GM12892 (cell line): ENCODE data around the gene DLST.

Experiments
- DNase-seq: peaks from one replicate; pipeline ENCODE4 v3.0.0; 2011; ENCODE audit not compliant: insufficient read length
- FAIRE-seq: peaks from 2 replicates; lab custom pipeline; 2011; peaks lifted over from hg19 to GRCh38; lab: Jason Lieb, UNC
- POLR2A ChIP-seq: IDR thresholded peaks from 2 replicates; pipeline ENCODE4 v1.6.1; 2011; ENCODE audit warnings: low read depth, low read length, control low read depth
- POLR2AphosphoS5 ChIP-seq: IDR thresholded peaks from 2 replicates; pipeline ENCODE4 v1.6.1; 2011; ENCODE audit warnings: low read depth, low read length, control low read depth
- TAF1 ChIP-seq: IDR thresholded peaks from 2 replicates; pipeline ENCODE4 v1.6.1; 2011; ENCODE audit warnings: low read depth, mild to moderate bottlenecking, control low read depth, low read length, borderline replicate concordance

The DLST gene

DNA sequence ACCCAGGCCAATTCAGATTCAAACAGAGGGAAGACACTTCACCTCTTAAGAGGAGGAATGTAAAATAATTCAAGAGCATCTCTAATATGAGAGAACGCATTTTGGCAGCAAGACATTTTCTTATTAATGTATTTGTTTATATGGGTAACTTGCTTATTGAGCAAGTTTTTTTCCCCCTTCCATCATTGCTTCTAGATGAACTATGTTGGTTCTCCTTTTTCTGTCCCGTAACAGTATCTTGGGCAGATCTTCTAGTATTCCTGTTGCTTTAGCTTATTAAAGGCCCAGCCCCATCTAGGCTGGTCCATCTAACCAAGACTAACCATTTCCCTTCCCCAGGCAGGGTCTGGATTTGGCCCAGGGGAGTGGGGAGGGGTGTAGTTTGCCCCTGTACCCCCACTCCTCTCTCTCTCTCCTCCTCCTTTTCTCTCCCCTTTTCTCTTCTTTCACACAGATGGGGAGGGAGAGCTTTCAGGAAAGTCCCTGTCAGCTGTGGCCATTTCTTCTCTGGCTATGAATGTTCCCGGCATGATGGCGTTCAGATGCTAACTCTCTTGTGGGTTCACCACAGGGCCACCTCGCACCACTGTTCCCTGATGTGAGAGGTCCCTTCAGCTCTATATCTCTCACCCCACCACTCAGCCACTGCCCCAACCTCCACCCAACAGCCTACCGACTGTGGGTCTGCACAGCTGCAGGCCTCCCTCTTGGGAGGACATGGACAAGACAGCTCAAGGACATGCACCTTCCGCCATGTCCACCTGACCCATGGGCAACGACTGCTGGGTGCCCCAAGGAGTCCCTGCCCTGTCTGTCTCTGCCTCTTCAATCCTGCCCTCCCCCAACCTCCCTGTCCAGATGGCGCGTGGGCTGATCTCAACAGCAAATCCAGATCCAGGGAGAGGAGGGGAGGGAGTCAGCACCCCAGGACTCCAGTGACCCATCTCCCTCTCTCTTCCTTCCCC lies 57.1 kb downstream of the DLST start:
- FAIRE-seq (peak; percentile 82), DNase-seq (no peak)
- no peak for TF ChIP-seq POLR2A
- TF ChIP-seq POLR2AphosphoS5: no peak
- TF ChIP-seq TAF1: no peak

DNA sequence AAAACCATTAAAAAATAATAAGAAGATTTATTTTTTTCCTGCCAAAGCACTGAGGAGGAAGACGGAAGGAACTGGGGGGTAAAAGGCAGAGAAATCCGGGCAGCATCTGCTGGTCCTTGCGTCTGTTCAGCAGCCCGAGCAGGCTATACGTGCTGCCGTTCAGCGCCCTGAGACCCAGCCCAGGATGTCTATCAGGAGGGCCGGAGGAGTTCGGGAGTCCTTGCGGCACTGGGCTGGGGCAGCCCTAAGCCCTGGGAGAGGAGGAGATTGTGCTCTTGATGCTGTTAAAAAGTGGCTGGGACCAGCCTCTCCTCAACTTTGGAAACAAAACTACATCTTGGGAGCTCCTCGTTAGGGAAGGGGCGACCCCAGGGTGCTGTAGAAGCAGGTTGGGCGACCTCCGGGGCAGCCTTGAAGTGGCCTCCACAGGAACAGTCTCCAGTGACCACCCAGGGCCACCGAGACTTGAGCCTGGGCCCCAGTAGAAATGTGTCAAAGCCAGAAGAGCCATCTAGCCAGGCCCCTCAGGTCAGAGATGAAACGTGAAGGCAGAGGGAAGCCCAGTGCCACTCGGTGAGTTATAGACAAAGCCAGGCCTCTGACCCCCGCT lies 59.3 kb downstream of the DLST start:
- no peak for DNase-seq
- no peak for TF ChIP-seq TAF1
- TF ChIP-seq POLR2AphosphoS5: no peak
- FAIRE-seq: peak; percentile 33

DNA sequence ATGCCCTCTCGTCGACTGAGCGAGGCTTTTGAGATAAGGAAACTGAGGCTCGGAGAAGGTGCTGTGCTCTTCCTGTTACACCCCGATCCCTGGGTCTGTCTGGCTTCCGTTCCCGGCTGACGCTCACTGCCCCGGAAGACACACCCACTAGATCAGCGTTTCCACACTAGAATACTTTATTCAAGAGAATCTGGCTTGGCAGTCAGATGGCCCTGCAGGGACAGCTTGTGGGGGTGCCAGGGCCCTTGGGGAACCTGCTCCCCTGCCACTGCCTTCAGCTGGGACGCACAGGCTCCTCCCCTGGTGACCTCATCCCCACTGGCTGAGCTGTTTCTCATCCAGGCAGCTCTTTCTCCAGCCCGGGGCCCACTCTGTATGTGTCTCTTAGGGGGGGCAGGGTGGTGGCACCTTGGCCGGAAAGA lies 60.0 kb downstream of the DLST start:
- DNase-seq: peak; percentile 71
- FAIRE-seq: peak; percentile 85
- TF ChIP-seq POLR2AphosphoS5 (peak; percentile 65), POLR2A (peak; percentile 48; the same call in 1 of the 2 replicates), TAF1 (0 out of 2 replicates have a peak, but pooled peaks have one; percentile 37)

DNA sequence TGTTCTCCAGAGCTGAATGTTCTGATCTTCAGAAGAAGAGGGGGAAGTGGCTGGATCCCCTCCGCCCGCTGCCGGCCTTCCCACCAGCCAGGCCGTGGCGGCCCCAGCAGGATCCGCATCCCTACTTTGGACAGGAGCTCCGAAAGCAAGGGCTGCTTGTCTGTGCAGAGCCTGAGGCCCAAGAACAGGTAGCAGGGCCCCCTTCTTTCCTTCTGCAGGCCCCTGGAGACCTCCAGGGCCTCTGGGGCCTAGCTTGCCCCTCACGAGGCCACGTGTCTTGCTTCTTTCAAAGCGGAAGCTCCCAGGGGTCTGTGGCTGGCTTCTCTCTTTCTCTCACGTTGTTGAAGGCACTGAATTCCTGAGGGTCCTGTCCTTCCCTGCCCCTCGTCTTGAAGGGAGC lies 60.5 kb downstream of the DLST start:
- TF ChIP-seq TAF1 (no peak), POLR2AphosphoS5 (no peak; the same call in 1 of the 2 replicates), POLR2A (no peak)
- DNase-seq: no peak
- FAIRE-seq: no peak

DNA sequence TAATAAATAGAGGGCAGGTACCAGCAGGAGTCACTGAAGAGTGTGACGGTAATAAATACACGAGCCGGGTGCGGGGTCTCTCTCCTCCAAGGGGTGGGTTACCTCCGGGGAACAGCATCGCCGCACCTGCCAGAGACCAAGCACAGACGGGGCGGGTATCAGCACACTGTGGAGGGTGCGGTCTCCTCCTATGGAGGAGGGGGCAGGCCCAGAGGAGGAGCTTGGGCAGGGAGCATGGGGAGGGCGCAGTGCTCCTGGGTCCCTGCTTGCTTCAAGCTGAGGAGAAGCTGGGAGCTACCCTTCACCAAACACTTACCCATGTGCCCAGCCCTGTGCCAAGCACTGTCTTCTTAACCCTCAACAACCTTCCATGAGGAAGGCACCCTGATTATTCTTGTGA lies 60.9 kb downstream of the DLST start:
- TF ChIP-seq TAF1: no peak
- peak; percentile 19; the same call in 1 of the 2 replicates for TF ChIP-seq POLR2A
- 0 out of 2 replicates have a peak, but pooled peaks have one; percentile 51 for TF ChIP-seq POLR2AphosphoS5
- DNase-seq (no peak), FAIRE-seq (peak; percentile 86)

DNA sequence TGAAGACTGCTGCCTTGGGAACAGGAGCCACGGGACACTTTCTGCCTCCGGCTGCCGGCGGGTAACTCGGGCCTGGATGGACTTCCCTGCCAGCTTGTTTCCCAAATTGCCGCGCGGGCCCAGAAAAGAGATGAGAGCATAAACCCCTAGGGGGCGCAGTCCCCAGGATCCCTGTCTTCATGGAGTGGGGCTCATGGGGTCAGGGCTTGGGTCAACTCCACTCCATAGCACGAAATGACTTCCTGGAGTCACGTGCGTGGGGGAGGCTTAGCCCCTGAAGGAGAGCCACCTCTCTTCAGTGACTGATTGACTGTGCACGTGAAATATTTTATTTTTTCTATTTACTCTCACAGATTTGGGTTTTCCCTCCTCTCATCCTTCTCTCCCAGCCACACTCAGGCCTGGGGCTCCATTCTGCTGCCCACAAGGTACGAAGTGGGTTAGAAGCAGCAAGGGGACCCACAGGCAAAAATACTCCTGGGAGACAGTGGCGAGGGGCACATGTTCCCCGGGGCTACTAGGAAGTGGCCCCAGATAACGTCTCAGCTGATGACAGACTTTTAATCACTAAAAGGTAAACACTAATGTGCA lies 63.6 kb downstream of the DLST start:
- FAIRE-seq (no peak), DNase-seq (no peak)
- TF ChIP-seq POLR2AphosphoS5: no peak
- TF ChIP-seq TAF1: no peak
- TF ChIP-seq POLR2A: no peak

DNA sequence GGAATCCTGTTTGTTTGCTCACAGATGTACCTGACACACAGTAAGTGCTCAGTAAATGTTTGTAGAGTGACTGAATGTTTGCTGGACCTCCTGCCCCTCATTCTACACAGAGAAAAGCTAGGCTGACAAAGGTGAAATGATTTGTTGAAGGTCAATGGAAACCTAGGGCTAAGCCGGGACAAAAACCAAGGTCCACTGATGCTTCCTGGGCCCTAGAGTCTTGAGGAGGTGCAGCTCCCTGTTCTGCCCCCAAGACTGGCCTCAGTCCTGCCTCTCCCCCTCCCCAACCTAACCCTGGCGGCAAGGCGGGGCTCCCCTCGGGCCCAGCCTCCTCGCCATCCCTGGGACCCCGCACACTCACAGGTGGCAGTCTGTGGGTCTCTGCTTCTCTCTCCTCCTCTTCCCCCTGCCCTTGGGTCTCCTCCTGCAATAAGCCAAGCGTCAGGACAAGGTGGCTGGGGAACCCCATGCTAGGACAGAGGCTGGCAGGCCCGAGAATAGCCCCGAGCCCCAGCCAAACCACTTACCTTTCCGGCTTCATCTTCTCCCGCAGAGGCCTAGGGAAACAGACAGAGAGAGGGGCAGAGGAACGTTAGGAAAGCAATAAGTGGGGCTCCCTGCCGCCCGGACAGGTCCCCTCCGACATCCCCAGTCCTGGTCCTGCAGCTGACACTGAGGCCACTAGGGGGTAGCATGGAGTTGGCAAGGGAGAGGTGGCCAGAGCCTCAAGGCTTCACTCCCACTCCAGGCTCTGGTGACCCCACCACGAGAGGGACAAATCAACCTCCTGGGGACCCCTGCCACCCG lies 64.3 kb downstream of the DLST start:
- FAIRE-seq (peak; percentile 93), DNase-seq (peak; percentile 94)
- TF ChIP-seq POLR2A (no peak), TAF1 (no peak), POLR2AphosphoS5 (no peak)

DNA sequence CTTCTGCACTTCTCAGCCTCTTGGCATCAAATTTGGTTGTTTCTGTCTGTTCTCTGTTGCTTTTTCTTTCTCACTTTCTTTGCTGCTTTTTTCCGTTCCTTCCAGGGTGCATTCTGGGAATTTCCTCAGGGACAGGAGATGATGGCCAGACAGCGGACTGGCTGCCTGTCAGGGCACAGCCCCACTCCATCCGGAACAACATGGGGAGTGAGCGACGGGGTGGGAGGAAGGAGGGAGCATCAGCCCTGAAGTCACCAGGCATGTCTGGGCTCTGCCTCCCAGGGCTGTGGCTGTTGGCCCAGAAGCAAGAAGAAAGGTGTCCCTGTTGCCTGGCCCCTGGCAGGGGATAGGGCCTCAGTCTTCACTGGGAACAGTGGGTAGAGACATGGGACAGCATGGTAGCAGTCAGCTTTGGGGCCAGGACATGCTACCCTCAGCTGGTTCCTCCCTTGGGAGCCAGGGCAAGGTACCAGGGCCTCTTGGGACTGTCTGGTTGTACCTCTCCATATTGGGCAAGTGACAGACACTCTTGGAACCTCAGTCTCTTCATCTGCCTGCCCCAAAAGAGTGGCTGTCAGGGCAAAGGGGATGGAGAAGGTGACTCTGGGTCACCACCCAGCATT lies 65.1 kb downstream of the DLST start:
- FAIRE-seq (no peak), DNase-seq (no peak)
- no peak for TF ChIP-seq POLR2A
- TF ChIP-seq POLR2AphosphoS5: no peak
- TF ChIP-seq TAF1: no peak

DNA sequence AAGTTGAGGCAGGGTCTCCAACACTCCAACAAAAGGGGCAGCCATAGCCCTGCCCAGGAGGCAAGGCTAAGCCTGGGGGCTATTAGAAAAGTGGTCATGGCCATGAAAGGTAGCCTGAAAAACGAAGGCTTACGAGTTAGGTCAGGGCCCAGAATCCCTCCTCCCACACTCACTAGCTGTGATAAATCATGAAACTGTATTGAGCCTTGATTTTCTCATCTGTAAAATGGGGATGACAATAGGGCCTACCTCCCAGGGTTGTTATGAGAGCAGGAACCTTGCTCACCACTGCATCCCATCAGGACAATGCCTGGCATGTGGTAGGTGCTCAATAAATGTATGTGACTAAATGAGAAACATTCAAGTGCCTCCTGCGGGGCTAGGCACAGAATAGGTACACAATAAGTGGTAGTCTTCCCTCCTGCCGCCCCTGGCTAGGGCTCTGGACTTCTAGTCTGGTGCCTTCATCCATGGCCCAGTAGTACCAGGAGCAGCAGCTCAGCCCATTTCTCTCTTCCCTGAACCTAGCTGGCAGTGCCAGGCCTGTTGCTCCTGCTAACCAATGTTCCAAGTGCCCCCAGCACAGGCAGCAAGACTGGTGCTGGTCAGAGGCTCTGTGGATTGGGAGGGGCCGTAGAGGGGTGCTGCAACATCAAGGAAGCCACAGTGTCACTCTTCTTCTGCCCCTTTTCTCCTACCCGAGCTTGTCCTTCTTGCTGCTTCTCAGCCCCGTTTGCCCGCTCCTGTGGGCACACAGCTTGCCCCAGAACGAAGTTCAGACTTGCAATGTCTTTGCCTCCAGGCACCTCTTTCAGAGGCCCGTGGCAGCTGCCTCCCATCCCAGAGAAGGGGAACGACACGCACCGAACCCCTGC lies 65.9 kb downstream of the DLST start:
- DNase-seq (no peak), FAIRE-seq (no peak)
- no peak for TF ChIP-seq TAF1
- no peak for TF ChIP-seq POLR2AphosphoS5
- TF ChIP-seq POLR2A: no peak
